ENCODE measurements around the gene COLEC11.

The COLEC11 gene

DNA sequence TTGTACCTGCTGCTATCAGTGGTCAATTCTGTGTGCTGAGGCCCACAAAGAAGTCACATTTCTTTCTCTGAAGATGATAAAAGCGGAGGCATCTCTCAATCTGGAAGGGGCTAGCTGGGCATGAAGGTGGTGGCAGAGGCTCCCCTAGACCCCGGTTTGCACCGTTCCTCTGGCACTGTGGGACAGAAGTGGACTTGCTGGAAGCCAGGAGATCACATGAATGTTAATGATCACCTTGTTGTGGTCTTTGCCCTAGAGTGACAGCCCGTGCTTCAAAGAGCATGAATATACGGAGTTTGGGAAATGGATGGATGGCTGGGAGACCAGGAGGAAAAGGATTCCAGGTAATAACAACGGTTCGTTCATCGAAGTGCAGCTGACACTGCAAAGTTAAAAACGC lies 83.3 kb downstream of the COLEC11 start:
- DNase-seq: no peak

DNA sequence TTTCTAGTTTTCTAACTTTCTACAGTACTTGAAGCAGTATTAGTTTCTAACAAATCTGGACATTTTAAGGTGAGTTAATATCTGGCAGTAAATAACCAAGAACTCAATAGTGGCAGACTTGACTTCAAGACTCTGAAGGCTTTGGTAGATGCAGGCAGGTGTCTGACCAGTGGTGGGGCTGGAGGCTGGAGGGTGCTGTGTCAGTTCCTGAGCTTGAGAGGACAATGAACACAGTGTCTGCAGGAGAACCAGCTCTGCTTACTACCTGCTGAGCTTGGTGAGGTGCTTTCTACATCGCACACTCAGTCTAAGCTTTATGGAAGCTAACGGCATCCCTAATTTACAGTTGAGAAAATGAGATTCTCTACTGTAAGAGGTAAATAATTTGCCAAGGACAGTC lies 84.3 kb downstream of the COLEC11 start:
- DNase-seq: no peak

DNA sequence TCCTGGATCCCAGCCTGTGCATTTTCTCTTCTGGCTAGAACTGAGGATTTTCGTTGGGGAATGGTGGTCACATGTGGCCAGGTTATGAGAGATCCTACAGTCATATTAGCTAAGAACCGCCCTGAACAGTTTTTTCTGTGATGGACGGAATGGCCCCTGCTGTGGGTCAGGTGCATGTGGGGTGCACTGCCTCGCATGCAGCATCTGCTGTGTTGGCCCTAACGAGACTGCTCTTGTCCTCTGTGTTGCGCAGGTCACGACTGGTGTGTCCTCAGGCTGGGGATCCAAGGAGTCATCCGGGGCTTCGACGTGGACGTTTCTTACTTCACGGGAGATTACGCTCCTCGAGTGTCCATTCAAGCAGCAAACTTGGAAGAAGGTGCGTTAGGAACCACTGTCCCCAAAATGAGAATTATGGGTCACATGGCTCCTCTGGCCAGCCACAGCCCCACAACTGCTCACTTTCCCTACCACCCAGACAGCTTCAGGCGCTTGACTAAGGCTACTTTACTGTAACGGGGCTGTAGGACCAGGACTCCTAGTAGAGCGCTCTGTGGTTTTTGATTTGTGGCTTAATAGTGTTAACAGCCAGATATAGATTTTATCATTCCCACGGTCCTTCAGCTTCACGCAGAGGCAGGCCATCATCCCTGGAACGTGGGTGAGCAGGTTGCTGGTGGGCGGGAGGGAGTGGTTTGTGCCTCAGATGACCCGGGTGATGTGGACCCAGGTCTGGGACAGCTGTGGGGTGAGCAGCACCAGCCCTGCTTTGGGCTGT lies 84.9 kb downstream of the COLEC11 start:
- DNase-seq: no peak

DNA sequence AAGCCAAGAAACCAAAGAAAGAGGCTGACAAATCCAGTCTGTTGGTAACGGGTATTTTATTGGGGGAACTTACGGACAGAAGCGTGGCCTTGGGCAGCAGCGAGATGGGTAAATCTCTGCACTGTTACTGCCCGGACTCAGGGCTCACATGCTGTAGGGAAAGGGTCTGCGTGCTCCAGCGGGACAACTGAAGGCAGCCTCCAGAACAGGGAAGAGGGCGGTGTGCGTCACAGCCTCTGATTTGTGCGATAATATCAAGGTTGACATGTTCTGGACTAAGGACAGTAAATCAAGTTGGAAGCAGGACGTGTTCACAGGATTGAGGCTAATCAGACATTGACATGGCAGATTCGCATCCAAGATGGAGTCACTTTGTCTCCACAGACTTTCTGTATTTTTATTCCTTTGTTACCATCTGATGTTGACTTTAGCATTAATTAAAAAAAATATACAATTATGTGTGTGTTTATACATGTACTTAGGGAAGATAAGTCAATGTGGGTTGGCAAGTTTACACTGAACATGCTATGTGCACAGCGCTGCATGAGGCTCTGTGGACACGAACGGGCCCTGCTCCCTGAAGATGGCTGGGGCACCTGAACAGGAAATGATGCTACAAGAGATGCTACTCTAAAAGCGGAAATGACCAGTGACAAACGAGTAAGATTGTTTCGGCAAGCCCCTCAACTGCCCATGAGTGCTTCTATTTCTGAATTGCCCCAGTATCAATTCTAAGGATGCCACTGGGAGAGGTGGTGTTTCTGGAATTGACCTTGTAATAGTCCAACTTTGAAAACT lies 85.8 kb downstream of the COLEC11 start:
- no peak for DNase-seq

DNA sequence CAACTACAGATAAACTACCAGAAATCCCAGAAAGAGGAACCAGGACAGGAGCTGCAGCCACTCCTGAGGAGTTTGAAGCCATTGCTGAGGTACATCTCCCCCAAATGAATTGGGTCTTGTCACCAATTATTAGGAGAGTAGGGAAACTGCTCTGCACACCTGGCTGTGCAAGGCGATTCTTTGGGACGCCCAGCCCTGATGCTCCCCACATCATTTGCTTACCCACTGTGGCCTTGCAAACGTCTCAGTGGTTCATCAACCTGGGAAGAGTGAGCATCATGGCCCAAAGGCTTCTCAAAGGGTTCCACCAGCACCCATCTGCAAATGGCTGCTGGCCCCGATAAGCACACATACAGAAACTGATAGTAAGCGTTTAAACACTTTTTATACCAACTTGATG lies 86.7 kb downstream of the COLEC11 start:
- no peak for DNase-seq

DNA sequence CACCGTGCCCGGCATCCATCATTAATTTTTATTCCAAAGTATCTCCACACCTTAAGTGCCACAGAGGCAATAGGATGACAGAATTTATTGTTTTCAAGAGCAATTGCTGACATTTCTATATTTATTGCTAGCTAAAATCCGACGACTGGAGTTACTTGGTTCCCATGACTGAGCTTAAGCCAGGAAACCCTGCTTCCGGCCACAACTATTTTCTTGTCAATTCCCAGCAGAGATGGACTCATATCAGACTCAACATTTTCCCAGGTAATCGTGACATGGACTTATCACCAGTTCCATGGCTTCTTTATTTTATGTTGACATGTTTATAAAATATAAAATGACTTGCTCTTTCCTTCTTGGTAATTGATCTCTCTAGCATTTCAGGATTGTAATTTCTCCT lies 87.9 kb downstream of the COLEC11 start:
- no peak for DNase-seq

DNA sequence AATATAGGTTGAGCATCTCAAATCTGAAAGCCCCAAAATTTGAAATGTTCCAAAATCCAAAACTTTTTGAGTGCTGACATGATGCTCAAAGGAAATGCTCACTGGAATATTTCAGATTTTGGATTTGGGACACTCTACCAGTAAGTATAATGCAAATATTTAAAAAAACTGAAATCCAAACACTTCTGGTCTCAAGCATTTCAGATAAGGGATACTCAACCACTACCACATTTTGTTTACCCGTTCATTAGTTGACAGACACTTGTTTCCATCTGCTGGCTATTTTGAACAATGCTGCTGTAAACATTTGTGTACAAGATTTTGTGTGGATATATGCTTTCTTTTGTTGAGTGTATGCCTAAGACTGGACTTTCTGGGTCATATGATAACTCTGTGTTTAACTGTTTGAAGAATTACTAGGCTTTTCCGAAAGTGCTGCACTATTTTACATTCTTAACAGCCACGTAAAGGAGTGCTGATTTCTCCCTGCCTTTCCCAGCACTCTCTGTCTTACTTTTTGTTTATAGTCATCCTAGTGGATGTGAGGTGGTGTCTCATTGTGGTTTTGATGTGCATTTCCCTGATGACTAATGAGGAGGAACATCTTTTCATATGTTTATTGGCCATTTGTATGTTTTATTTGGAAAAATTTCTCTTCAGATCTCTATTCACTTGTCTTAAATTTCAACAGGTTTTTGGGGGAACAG lies 89.0 kb downstream of the COLEC11 start:
- no peak for DNase-seq

DNA sequence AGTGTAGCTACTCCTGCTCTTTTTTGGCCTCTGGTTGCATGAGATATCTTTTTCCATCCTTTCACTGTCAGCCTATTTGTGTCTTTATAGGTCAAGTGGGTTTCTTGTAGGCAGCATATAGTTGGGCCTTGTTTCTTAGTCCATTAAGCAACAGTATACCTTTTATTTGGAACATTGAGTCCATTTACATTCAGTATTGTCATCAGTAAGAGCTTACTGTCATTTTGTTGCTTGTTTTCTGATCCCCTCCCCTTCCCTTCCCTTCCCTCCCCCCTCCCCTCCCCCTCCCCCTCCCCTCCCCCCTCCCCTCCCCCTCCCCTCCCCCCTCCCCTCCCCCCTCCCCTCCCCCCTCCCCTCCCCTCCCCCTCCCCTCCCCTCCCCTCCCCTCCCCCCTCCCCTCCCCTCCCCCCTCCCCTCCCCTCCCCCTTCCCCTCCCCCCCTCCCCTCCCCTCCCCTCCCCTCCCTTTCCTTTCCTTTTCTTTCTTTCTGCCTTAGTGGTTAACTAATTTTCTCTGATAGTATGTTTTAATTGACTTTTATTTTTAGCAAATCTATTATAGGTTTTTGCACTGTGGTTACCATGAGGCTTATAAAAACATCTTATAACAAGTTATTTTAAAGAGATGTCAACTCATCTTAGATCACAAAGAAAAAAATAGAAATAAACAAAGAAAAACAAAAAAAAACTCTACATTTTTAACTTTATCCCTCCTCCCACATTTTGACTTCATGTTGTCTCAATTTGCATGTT lies 95.3 kb downstream of the COLEC11 start:
- no peak for DNase-seq

DNA sequence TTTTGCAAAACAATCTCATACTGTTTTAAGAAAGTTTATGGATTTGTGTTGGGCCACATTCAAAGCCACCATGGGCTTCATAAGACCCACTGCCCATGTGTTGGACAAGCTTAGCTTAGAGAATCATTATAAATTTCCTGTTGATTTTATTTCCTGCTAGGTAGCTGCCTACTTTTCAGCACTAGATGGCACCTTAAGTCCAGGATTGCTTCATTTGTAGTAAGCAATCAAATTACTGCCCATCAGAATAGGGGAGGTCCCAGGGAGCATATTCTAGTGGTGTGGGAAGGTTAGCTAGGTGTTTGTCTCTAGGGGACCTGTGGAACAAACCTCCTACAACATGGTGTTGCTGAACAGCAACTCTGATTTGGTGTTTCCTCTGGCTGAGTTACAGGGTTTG lies 97.5 kb downstream of the COLEC11 start:
- DNase-seq: no peak

Measured in NCI-H2029 treated with DMSO at 0.1 percent for 48 hours (cell line).